ENCODE measurements around the gene SRSF4. TPM values are rescaled to one million over a fixed set of nuclear protein-coding genes. Genes with fewer than 3 reads are reported as not detected.

SRSF4 gene
- total and polyA plus RNA-seq, 7 donors, result 42.2 to 84.8 (median 69.0) TPM

GRCh38 chr1:29148656-29149491, 32.8 kb downstream of the SRSF4 start:
- DNase-seq (no peak), ATAC-seq (no peak)
- intact Hi-C loops (cut with DNase I), result no loop called here
- Histone ChIP-seq H3K36me3 (ENCODE audit: insufficient read depth in 1 of 2, low read depth in 1 of 2) (peaks cover 2 to 87% of the 10 kb centered on the region in 2 donors), H3K9me3 (no peaks in the 10 kb centered on the region), H3K4me3 (no peak overlapping the region), H3K27ac (no peak overlapping the region), H3K4me1 (no peaks in the 10 kb centered on the region), H3K27me3 (ENCODE audit: insufficient read depth in 3 of 3, low read length in 2 of 3) (no peaks in the 10 kb centered on the region)
- TF ChIP-seq CTCF (IDR thresholded peaks at IDR 0.05), result no peak
- WGBS, 3 donors, result 92 to 95% (median 92%) methylated on average over 32 to 35 of the region's 35 CpGs

- Histone ChIP-seq H3K27ac (no peak overlapping the region), H3K4me1 (no peaks in the 10 kb centered on the region), H3K36me3 (ENCODE audit: insufficient read depth in 1 of 2, low read depth in 1 of 2) (peaks cover 0 to 65% of the 10 kb centered on the region in 2 donors), H3K27me3 (ENCODE audit: insufficient read depth in 3 of 3, low read length in 2 of 3) (no peaks in the 10 kb centered on the region), H3K9me3 (no peaks in the 10 kb centered on the region), H3K4me3 (no peak overlapping the region)
- DNase-seq, result no peak
- 66 to 82% (median 71%) methylated on average over 8 of the region's 8 CpGs for WGBS, 3 donors
- no peak for TF ChIP-seq CTCF (IDR thresholded peaks at IDR 0.05)
- intact Hi-C loops (cut with DNase I), result no loop called here
- ATAC-seq, result peak in 3 of 4 donors; percentile 35 to 44 (median 40)
These were observed 35.8 kb downstream of the SRSF4 start for GRCh38 chr1:29145739-29146437.

- Histone ChIP-seq H3K4me3 (no peak overlapping the region), H3K27me3 (ENCODE audit: insufficient read depth in 3 of 3, low read length in 2 of 3) (no peaks in the 10 kb centered on the region), H3K9me3 (no peaks in the 10 kb centered on the region), H3K36me3 (ENCODE audit: insufficient read depth in 1 of 2, low read depth in 1 of 2) (peaks cover 0 to 48% of the 10 kb centered on the region in 2 donors), H3K4me1 (no peaks in the 10 kb centered on the region), H3K27ac (no peak overlapping the region)
- ATAC-seq (peak in 1 of 4 donors; percentile 40), DNase-seq (no peak)
- WGBS, 3 donors, result 88 to 100% (median 96%) methylated on average over 2 of the region's 2 CpGs
- no peak for TF ChIP-seq CTCF (IDR thresholded peaks at IDR 0.05)
- intact Hi-C loops (cut with DNase I), result no loop called here
These were observed 37.5 kb downstream of the SRSF4 start for GRCh38 chr1:29144178-29144577.

GRCh38 chr1:29142714-29143113, 39.0 kb downstream of the SRSF4 start:
- ATAC-seq (no peak), DNase-seq (no peak)
- H3K27me3 ChIP-seq (ENCODE audit: insufficient read depth in 3 of 3, low read length in 2 of 3), result no peaks in the 10 kb centered on the region
- WGBS, 3 donors, result 87 to 91% (median 87%) methylated on average over 2 of the region's 2 CpGs
- H3K36me3 ChIP-seq (ENCODE audit: insufficient read depth in 1 of 2, low read depth in 1 of 2), result peaks cover 0 to 33% of the 10 kb centered on the region in 2 donors
- H3K27ac ChIP-seq, result no peak overlapping the region
- intact Hi-C loops (cut with DNase I), result no loop called here
- TF ChIP-seq CTCF (IDR thresholded peaks at IDR 0.05), result no peak
- H3K4me1 ChIP-seq, result no peaks in the 10 kb centered on the region
- H3K9me3 ChIP-seq, result no peaks in the 10 kb centered on the region
- H3K4me3 ChIP-seq, result no peak overlapping the region

Data from psoas muscle (tissue), 8 donors.